Measurements from ENCODE around the gene MAP1LC3B. TPM values are rescaled to one million over a fixed set of nuclear protein-coding genes. Genes with fewer than 3 reads are reported as not detected.

Gene MAP1LC3B
- total RNA-seq, 2 donors from 2014 or later: 41.9 to 51.8 TPM

GRCh38 chr16:87421003-87421912 is 29.1 kb downstream of the MAP1LC3B start:
- TF ChIP-seq CTCF (IDR thresholded peaks at IDR 0.05): no peak
- no peak for TF ChIP-seq POLR2A (IDR thresholded peaks at IDR 0.05)
- no peak for TF ChIP-seq POLR2AphosphoS5 (IDR thresholded peaks at IDR 0.05)
- Histone ChIP-seq H3K4me3 (no peak overlapping the region), H3K4me1 (replicated peaks) (no peaks in the 10 kb centered on the region), H3K36me3 (peaks cover 0 to 7% of the 10 kb centered on the region in 2 donors), H3K27me3 (replicated peaks; ENCODE audit: insufficient read depth) (no peaks in the 10 kb centered on the region), H3K9me3 (no peaks in the 10 kb centered on the region), H3K27ac (no peak overlapping the region)
- 93% methylated on average over 24 of the region's 25 CpGs for WGBS
- intact Hi-C loops (cut with DNase I): no loop called here
- DNase-seq (ENCODE audit: low spot score): no peak

GRCh38 chr16:87422106-87422505 is 30.0 kb downstream of the MAP1LC3B start:
- TF ChIP-seq POLR2A (IDR thresholded peaks at IDR 0.05) (no peak), CTCF (IDR thresholded peaks at IDR 0.05) (no peak), POLR2AphosphoS5 (IDR thresholded peaks at IDR 0.05) (no peak)
- no peak overlapping the region for H3K27ac ChIP-seq
- H3K9me3 ChIP-seq: no peaks in the 10 kb centered on the region
- H3K4me3 ChIP-seq: no peak overlapping the region
- peaks cover 0 to 7% of the 10 kb centered on the region in 2 donors for H3K36me3 ChIP-seq
- H3K27me3 ChIP-seq (replicated peaks; ENCODE audit: insufficient read depth): no peaks in the 10 kb centered on the region
- intact Hi-C loops (cut with DNase I): no loop called here
- WGBS: 94% methylated on average over 11 of the region's 11 CpGs
- H3K4me1 ChIP-seq (replicated peaks): no peaks in the 10 kb centered on the region
- DNase-seq (ENCODE audit: low spot score): no peak

GRCh38 chr16:87423429-87423828 is 31.3 kb downstream of the MAP1LC3B start:
- Histone ChIP-seq H3K4me1 (replicated peaks) (no peaks in the 10 kb centered on the region), H3K36me3 (peaks cover 0 to 7% of the 10 kb centered on the region in 2 donors), H3K9me3 (no peaks in the 10 kb centered on the region), H3K27ac (no peak overlapping the region), H3K4me3 (no peak overlapping the region), H3K27me3 (replicated peaks; ENCODE audit: insufficient read depth) (no peaks in the 10 kb centered on the region)
- TF ChIP-seq POLR2AphosphoS5 (IDR thresholded peaks at IDR 0.05) (no peak), CTCF (IDR thresholded peaks at IDR 0.05) (no peak), POLR2A (IDR thresholded peaks at IDR 0.05) (no peak)
- intact Hi-C loops (cut with DNase I): no loop called here
- no peak for DNase-seq (ENCODE audit: low spot score)
- 95% methylated on average over 15 of the region's 15 CpGs for WGBS

- DNase-seq (ENCODE audit: low spot score): no peak
- intact Hi-C loops (cut with DNase I): no loop called here
Measured at GRCh38 chr16:87424266-87424665, 32.1 kb downstream of the MAP1LC3B start.

More at GRCh38 chr16:87424266-87424665, 32.1 kb downstream of the MAP1LC3B start:
- H3K27ac ChIP-seq: no peak overlapping the region
- H3K36me3 ChIP-seq: peaks cover 0 to 7% of the 10 kb centered on the region in 2 donors
- no peaks in the 10 kb centered on the region for H3K27me3 ChIP-seq (replicated peaks; ENCODE audit: insufficient read depth)
- H3K4me3 ChIP-seq: no peak overlapping the region
- 82% methylated on average over 12 of the region's 12 CpGs for WGBS
- TF ChIP-seq POLR2A (IDR thresholded peaks at IDR 0.05) (no peak), POLR2AphosphoS5 (IDR thresholded peaks at IDR 0.05) (no peak), CTCF (IDR thresholded peaks at IDR 0.05) (no peak)
- no peaks in the 10 kb centered on the region for H3K4me1 ChIP-seq (replicated peaks)
- no peaks in the 10 kb centered on the region for H3K9me3 ChIP-seq
